HL-60 (cell line): ENCODE results near the gene FASTKD3.

Source experiments
- POLR2AphosphoS5 ChIP-seq: IDR thresholded peaks from 2 replicates; pipeline ENCODE4 v1.6.1; 2012; ENCODE audit warnings: low read depth
- REST ChIP-seq: IDR thresholded peaks from 2 replicates; pipeline ENCODE4 v1.6.1; 2012; ENCODE audit warnings: low read depth; ENCODE audit not compliant: insufficient replicate concordance

GRCh38 chr5:7813576-7813975, 55.3 kb downstream of the FASTKD3 start:
- TF ChIP-seq POLR2AphosphoS5 = no peak
- no peak for TF ChIP-seq REST
